Measurements from ENCODE around the gene CNDP1.

Gene CNDP1

DNA sequence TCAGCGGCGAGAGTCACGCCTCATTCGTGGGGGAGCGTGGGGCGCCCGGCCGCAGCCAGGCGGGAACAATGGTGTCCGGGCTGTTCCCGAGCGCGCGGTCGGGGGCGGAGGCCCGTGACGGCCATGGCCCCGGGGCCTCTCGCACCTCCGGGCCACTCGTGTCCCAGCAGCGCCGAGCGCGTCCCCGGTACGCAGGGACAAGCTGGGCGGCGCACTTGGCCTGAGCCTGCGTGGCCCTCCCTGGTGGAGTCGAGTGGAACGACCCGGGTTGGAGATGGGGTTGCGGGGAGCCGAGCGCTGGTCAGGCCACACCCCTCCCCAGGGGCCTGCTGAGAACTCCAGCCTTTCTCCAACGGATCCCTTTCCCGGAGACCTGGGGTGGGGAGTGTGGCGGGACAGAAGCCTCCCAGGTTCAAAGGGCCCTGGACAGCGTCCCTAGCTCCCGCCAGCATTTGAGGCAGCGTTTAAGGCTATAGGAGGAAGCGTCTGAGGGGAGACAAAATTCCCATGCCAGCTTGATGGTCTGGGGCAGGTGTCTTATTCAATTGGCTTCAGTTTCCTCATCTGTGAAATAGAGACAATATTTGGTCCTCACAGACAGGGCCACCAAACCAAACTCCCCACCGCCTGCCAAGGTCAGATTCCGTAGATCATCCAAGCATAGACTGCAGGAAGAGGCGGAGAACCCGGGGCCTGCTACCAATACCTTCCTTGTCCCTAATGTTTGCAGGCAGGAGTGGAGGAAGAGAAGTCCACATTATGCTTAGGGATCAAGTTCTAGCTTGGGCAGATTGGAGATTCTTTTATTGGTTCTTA is 37.6 kb upstream of the CNDP1 start (continued):
- TF ChIP-seq, protein P1, sequence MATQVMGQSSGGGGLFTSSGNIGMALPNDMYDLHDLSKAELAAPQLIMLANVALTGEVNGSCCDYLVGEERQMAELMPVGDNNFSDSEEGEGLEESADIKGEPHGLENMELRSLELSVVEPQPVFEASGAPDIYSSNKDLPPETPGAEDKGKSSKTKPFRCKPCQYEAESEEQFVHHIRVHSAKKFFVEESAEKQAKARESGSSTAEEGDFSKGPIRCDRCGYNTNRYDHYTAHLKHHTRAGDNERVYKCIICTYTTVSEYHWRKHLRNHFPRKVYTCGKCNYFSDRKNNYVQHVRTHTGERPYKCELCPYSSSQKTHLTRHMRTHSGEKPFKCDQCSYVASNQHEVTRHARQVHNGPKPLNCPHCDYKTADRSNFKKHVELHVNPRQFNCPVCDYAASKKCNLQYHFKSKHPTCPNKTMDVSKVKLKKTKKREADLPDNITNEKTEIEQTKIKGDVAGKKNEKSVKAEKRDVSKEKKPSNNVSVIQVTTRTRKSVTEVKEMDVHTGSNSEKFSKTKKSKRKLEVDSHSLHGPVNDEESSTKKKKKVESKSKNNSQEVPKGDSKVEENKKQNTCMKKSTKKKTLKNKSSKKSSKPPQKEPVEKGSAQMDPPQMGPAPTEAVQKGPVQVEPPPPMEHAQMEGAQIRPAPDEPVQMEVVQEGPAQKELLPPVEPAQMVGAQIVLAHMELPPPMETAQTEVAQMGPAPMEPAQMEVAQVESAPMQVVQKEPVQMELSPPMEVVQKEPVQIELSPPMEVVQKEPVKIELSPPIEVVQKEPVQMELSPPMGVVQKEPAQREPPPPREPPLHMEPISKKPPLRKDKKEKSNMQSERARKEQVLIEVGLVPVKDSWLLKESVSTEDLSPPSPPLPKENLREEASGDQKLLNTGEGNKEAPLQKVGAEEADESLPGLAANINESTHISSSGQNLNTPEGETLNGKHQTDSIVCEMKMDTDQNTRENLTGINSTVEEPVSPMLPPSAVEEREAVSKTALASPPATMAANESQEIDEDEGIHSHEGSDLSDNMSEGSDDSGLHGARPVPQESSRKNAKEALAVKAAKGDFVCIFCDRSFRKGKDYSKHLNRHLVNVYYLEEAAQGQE (tag by site-specific recombination; IDR thresholded peaks at IDR 0.05), result peak; percentile 47; the same call in 1 of the 2 replicates
- TF ChIP-seq ZNF416 (tag by site-specific recombination; IDR thresholded peaks at IDR 0.05) (no peak), ZNF248 (tag by site-specific recombination; IDR thresholded peaks at IDR 0.05) (no peak), ZBTB20 (tag by site-specific recombination; IDR thresholded peaks at IDR 0.05) (peak; percentile 72)

DNA sequence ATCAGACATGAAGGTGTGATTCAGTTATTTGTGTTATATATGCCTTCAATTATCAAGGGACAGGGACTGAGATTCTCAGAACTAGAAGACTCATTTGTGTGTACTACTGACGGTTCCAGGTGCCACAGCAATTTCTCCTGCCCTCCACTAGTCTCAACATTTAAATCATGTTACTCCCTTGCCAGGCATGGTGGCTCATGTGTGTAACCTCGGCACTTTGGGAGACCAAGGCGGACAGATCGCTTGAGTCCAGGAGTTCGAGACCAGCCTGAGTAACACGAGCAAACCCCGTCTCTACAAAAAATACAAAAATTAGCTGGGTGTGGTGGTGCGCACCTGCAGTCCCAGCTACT is 37.0 kb upstream of the CNDP1 start:
- Histone ChIP-seq H3K4me3 (ENCODE audit: low read depth, low read length) (peak overlapping the region; percentile 84; the same call in 1 of the 2 replicates), H3K27ac (ENCODE audit: extremely low read depth, low read depth, low read length) (no peak overlapping the region)
- CTCF ChIA-PET, result interaction anchor here (0.7 to 1.1 kb wide), 2 partner anchors 55 to 1903 kb away, joined by 3 to 4 read pairs; no protein-coding TSS in a partner anchor

DNA sequence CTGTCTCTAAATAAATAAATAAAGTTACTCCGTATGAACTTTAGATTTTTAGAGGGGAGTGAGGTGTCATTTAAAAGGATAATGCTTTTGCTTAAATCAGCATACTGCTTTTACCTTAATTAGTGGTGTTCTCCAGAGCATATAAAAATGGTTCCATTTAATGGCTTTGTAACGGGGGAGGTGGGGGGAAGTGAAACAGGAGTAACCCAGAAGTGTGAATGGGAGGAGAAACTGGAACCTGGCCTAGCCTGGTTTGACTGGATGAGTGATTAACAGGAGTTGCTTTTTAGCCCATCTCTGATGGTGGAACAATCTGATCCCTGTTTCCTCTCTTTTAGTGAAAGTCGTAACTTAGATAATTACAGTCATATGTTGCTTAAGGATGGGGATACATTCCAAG is 36.5 kb upstream of the CNDP1 start:
- Histone ChIP-seq H3K36me3 (ENCODE audit: control insufficient read depth in 2 of 2, insufficient read depth in 1 of 2, low read length in 2 of 2) (peaks cover 17% of the 10 kb centered on the region in 2 experiments), H3K4me1 (ENCODE audit: control insufficient read depth, insufficient read depth, low read length) (0 out of 2 replicates have a peak, but pooled peaks cover 3% of the 10 kb centered on the region), H3K9me3 (ENCODE audit: control insufficient read depth, insufficient read depth, low read depth, low read length) (no peaks in the 10 kb centered on the region), H3K4me3 (ENCODE audit: low read depth, low read length) (no peak overlapping the region), H3K27ac (ENCODE audit: extremely low read depth, low read depth, low read length) (no peak overlapping the region)
- ChIA-PET CTCF (interaction anchor here (0.6 to 1.1 kb wide), 3 partner anchors 54 to 1903 kb away, joined by 3 to 4 read pairs (median 4); no protein-coding TSS in a partner anchor), POLR2A (no interaction called here)
- TF ChIP-seq ZNF311 (tag by site-specific recombination; IDR thresholded peaks at IDR 0.05; ENCODE audit: borderline replicate concordance) (no peak), WT1 (tag by site-specific recombination; IDR thresholded peaks at IDR 0.05) (peak; percentile 60)

More for the DNA sequence above, 37.0 kb upstream of the CNDP1 start:
- POLR2A ChIA-PET, result no interaction called here
- Histone ChIP-seq H3K36me3 (ENCODE audit: control insufficient read depth in 2 of 2, insufficient read depth in 1 of 2, low read length in 2 of 2) (peaks cover 12 to 13% of the 10 kb centered on the region in 2 experiments), H3K4me1 (ENCODE audit: control insufficient read depth, insufficient read depth, low read length) (0 out of 2 replicates have a peak, but pooled peaks cover 3% of the 10 kb centered on the region), H3K9me3 (ENCODE audit: control insufficient read depth, insufficient read depth, low read depth, low read length) (no peaks in the 10 kb centered on the region)
- TF ChIP-seq TCF7L2 (IDR thresholded peaks at IDR 0.05; ENCODE audit: borderline replicate concordance, low read depth, low read length) (no peak), MYNN (tag by site-specific recombination; IDR thresholded peaks at IDR 0.05; ENCODE audit: borderline replicate concordance) (no peak), ZNF473 (tag by site-specific recombination; IDR thresholded peaks at IDR 0.05) (no peak), ZNF561 (tag by site-specific recombination; IDR thresholded peaks at IDR 0.05; ENCODE audit: borderline replicate concordance) (no peak), ZNF837 (tag by site-specific recombination; IDR thresholded peaks at IDR 0.05) (no peak)
- TF ChIP-seq, protein P2, sequence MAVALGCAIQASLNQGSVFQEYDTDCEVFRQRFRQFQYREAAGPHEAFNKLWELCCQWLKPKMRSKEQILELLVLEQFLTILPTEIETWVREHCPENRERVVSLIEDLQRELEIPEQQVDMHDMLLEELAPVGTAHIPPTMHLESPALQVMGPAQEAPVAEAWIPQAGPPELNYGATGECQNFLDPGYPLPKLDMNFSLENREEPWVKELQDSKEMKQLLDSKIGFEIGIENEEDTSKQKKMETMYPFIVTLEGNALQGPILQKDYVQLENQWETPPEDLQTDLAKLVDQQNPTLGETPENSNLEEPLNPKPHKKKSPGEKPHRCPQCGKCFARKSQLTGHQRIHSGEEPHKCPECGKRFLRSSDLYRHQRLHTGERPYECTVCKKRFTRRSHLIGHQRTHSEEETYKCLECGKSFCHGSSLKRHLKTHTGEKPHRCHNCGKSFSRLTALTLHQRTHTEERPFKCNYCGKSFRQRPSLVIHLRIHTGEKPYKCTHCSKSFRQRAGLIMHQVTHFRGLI (tag by site-specific recombination; IDR thresholded peaks at IDR 0.05), result no peak

Data from HEK293 (cell line).